DLD1 (cell line): ENCODE data around the gene LDHD.

Experiments
- in situ Hi-C: cut with HindIII; loops from 2 replicates; pipeline ENCODE4 v1.10.0; 2017; ENCODE audit warnings: low sequenced_read_pairs

Gene LDHD

GRCh38 chr16:75114946-75115825 is 1.4 kb downstream of the LDHD start:
- in situ Hi-C loops, result no loop called here

- in situ Hi-C loops, result no loop called here
Measured at GRCh38 chr16:75114179-75114945, 2.2 kb downstream of the LDHD start.

GRCh38 chr16:75113541-75114121 is 2.9 kb downstream of the LDHD start:
- in situ Hi-C loops, result no loop called here

- in situ Hi-C loops, result no loop called here
Measured at GRCh38 chr16:75112734-75113491, 3.7 kb downstream of the LDHD start.

GRCh38 chr16:75111961-75112733 is 4.4 kb downstream of the LDHD start:
- in situ Hi-C loops, result no loop called here

- in situ Hi-C loops, result no loop called here
Measured at GRCh38 chr16:75111514-75111940, 5.1 kb downstream of the LDHD start.

- in situ Hi-C loops, result no loop called here
Measured at GRCh38 chr16:75110637-75111513, 5.7 kb downstream of the LDHD start.

GRCh38 chr16:75109732-75110243 is 6.8 kb downstream of the LDHD start:
- in situ Hi-C loops, result loop anchor here (5.0 kb wide), 1 partner anchor 102 kb away; no protein-coding TSS in a partner anchor

GRCh38 chr16:75108792-75109731 is 7.5 kb downstream of the LDHD start:
- in situ Hi-C loops, result loop anchor here (5.0 kb wide), 1 partner anchor 102 kb away; no protein-coding TSS in a partner anchor

- in situ Hi-C loops, result loop anchor here (5.0 kb wide), 1 partner anchor 100 kb away; no protein-coding TSS in a partner anchor
Measured at GRCh38 chr16:75107505-75107904, 9.1 kb downstream of the LDHD start.

- in situ Hi-C loops, result loop anchor here (5.0 kb wide), 1 partner anchor 99 kb away; no protein-coding TSS in a partner anchor
Measured at GRCh38 chr16:75106351-75107274, 10.0 kb downstream of the LDHD start.

- in situ Hi-C loops, result loop anchor here (5.0 kb wide), 1 partner anchor 98 kb away; no protein-coding TSS in a partner anchor
Measured at GRCh38 chr16:75105306-75106061, 11.1 kb downstream of the LDHD start.

- in situ Hi-C loops, result loop anchor here (5.0 kb wide), 1 partner anchor 98 kb away; no protein-coding TSS in a partner anchor
Measured at GRCh38 chr16:75104836-75105235, 11.7 kb downstream of the LDHD start.

GRCh38 chr16:75103994-75104393 is 12.6 kb downstream of the LDHD start:
- in situ Hi-C loops, result no loop called here

- in situ Hi-C loops, result no loop called here
Measured at GRCh38 chr16:75102595-75102994, 14.0 kb downstream of the LDHD start.

GRCh38 chr16:75101635-75102034 is 14.9 kb downstream of the LDHD start:
- in situ Hi-C loops, result no loop called here
